Neuronal stem cell (in vitro differentiated cells): Measurements from ENCODE around the gene HSPA1B.
A peak's percentile ranks its signal among the peaks of the same experiment; 100 is the strongest.

Source experiments
- DNase-seq: peaks from one replicate; pipeline ENCODE4 v3.0.0-alpha.2; 2013; ENCODE audit warnings: low spot score
- H2AFZ ChIP-seq: one replicate; pipeline ENCODE4 v1.6.1; 2013; ENCODE audit warnings: mild to moderate bottlenecking, low read length, inconsistent platforms
- H2AK5ac ChIP-seq: 2 replicates; pipeline ENCODE4 v1.6.1; 2013; ENCODE audit warnings: low read depth, mild to moderate bottlenecking, inconsistent platforms, low read length, moderate library complexity, mixed read lengths
- H2BK120ac ChIP-seq: 2 replicates; pipeline ENCODE4 v1.6.1; 2013; ENCODE audit warnings: low read depth, mild to moderate bottlenecking, inconsistent platforms, low read length, moderate library complexity, mixed read lengths
- H2BK12ac ChIP-seq: one replicate; pipeline ENCODE4 v1.6.1; 2013; ENCODE audit warnings: low read length, inconsistent platforms
- H2BK15ac ChIP-seq: 2 replicates; pipeline ENCODE4 v1.6.1; 2013; ENCODE audit warnings: mild to moderate bottlenecking, low read length, inconsistent platforms, mixed read lengths
- H2BK5ac ChIP-seq: one replicate; pipeline ENCODE4 v1.6.1; 2013; ENCODE audit warnings: inconsistent platforms, mild to moderate bottlenecking, low read length, moderate library complexity
- H3K14ac ChIP-seq: one replicate; pipeline ENCODE4 v1.6.1; 2013; ENCODE audit warnings: low read length, inconsistent platforms
- H3K18ac ChIP-seq: 2 replicates; pipeline ENCODE4 v1.6.1; 2013; ENCODE audit warnings: low read length, inconsistent platforms
- H3K23ac ChIP-seq: 2 replicates; pipeline ENCODE4 v1.6.1; 2013; ENCODE audit warnings: low read depth, mild to moderate bottlenecking, mixed read lengths, low read length, inconsistent platforms; ENCODE audit not compliant: poor library complexity
- H3K27ac ChIP-seq: replicated peaks from 3 replicates; pipeline ENCODE4 v1.5.1; 2013; ENCODE audit warnings: low read length, inconsistent platforms
- H3K27me3 ChIP-seq, 3 experiments: 2 replicates each; pipeline ENCODE4 v1.6.1; 2013; ENCODE audit warnings: low read length in 3 of 3, mild to moderate bottlenecking in 2 of 3, inconsistent platforms in 1 of 3, low read depth in 1 of 3, mixed read lengths in 1 of 3, moderate library complexity in 1 of 3; ENCODE audit not compliant: control insufficient read depth in 3 of 3, insufficient read depth in 3 of 3
- H3K36me3 ChIP-seq, 2 donors: replicated peaks in 1 of 2; 2 replicates each; pipeline ENCODE4 v1.6.1; 2013; ENCODE audit warnings: low read length in 2 of 2; ENCODE audit not compliant: control insufficient read depth in 2 of 2, insufficient read depth in 2 of 2
- H3K4ac ChIP-seq: 2 replicates; pipeline ENCODE4 v1.6.1; 2013; ENCODE audit warnings: inconsistent platforms, mild to moderate bottlenecking, low read length, moderate library complexity
- H3K4me1 ChIP-seq, 2 donors: 1 replicate in 1 of 2; 2 replicates in 1 of 2; pipeline ENCODE4 v1.6.1; 2013; ENCODE audit warnings: low read length in 2 of 2, low read depth in 1 of 2; ENCODE audit not compliant: control insufficient read depth in 2 of 2, insufficient read depth in 1 of 2
- H3K4me2 ChIP-seq: one replicate; pipeline ENCODE4 v1.6.1; 2013; ENCODE audit warnings: mild to moderate bottlenecking, low read length, inconsistent platforms; ENCODE audit not compliant: insufficient read depth, poor library complexity, severe bottlenecking
- H3K4me3 ChIP-seq, 2 donors: 2 replicates each; pipeline ENCODE4 v1.5.1; 2013; ENCODE audit warnings: low read length in 2 of 2, mild to moderate bottlenecking in 2 of 2, inconsistent platforms in 1 of 2, moderate library complexity in 1 of 2
- H3K79me1 ChIP-seq: one replicate; pipeline ENCODE4 v1.6.1; 2013; ENCODE audit warnings: low read depth, mild to moderate bottlenecking, inconsistent platforms, low read length, moderate library complexity
- H3K9ac ChIP-seq: one replicate; pipeline ENCODE4 v1.6.1; 2013; ENCODE audit warnings: mild to moderate bottlenecking, low read depth, low read length, inconsistent platforms; ENCODE audit not compliant: poor library complexity
- H3K9me3 ChIP-seq, 2 donors: replicated peaks in 1 of 2; 2 replicates each; pipeline versions ENCODE3 to v1.6.1; 2013; ENCODE audit warnings: low read length in 2 of 2, mild to moderate bottlenecking in 2 of 2, inconsistent platforms in 1 of 2, low read depth in 1 of 2, mixed read lengths in 1 of 2, moderate library complexity in 1 of 2; ENCODE audit not compliant: control insufficient read depth in 2 of 2, insufficient read depth in 1 of 2
- H4K8ac ChIP-seq: one replicate; pipeline ENCODE4 v1.6.1; 2013; ENCODE audit warnings: low read depth, mild to moderate bottlenecking, inconsistent platforms, low read length, moderate library complexity
- H4K91ac ChIP-seq: one replicate; pipeline ENCODE4 v1.6.1; 2013; ENCODE audit warnings: low read length, low read depth, mild to moderate bottlenecking, inconsistent platforms; ENCODE audit not compliant: poor library complexity
- WGBS, 2 donors: extraction: QIAGEN DNeasy Blood & Tissue Kit; methylation state at CpG; one replicate each; pipeline ENCODE4 v1.1.7; 2013; ENCODE audit warnings: missing lambda C conversion rate in 2 of 2, mixed read lengths in 1 of 2; ENCODE audit not compliant: insufficient read length in 2 of 2, insufficient replicate concordance in 1 of 2; ENCODE audit errors: extremely low coverage in 2 of 2; 5-methylcytosine and 5-hydroxymethylcytosine counted together

HSPA1B gene

DNA sequence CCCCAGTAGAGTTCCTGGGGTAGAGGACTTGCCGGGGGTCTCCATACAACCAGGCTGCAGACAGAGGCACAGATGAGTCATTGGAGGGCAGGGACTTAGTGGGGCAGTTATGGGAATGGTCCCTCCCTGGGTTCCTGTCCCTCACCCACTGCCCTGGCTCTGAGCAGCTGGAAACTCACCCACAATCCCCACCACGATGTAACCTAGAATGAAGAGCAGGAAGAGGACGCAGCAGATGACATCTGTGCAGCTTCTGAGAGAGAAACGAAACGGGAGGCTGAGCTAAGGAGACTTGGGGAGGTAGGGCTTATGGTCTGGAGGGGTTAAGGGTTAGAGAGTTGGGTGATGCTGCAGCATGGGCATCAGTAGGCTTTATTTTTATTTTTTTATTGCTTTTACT, 48.3 kb downstream of the HSPA1B start:
- Histone ChIP-seq H2BK15ac (no peak overlapping the region), H2AK5ac (no peak overlapping the region), H3K36me3 (peaks cover 13 to 15% of the 10 kb centered on the region in 2 donors), H3K9me3 (no peaks in the 10 kb centered on the region), H4K91ac (no peak overlapping the region), H3K27me3 (no peaks in the 10 kb centered on the region), H3K14ac (no peak overlapping the region), H3K27ac (no peak overlapping the region), H3K23ac (no peak overlapping the region), H3K79me1 (no peaks in the 10 kb centered on the region), H2AFZ (no peak overlapping the region), H3K4me2 (no peak overlapping the region), H3K4me1 (peaks cover 0 to 8% of the 10 kb centered on the region in 2 donors), H4K8ac (peak overlapping the region; percentile 7), H2BK120ac (no peak overlapping the region), H2BK5ac (no peak overlapping the region), H3K4ac (no peak overlapping the region), H3K9ac (no peak overlapping the region), H3K18ac (no peak overlapping the region), H3K4me3 (no peak overlapping the region), H2BK12ac (no peak overlapping the region)
- WGBS, 2 donors: no CpG with 5 or more reads among the region's 5 CpGs
- DNase-seq: no peak

DNA sequence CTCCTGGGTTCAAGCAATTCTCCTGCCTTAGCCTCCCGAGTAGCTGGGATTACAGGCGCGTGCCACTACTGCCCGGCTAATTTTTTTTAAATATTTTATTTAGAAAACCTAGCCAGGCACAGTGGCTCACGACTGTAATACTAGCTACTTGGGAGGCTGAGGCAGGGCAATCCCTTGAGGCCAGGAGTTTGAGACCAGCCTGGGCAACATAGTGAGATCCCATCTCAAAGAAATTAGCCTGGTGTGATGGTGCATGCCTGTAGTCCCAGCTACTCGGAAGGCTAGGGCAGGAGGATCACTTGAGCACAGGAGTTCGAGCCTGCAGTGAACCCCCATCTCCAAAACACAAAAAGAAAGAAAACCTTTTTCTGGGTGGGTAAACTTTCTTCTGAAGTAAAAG, 48.8 kb downstream of the HSPA1B start:
- Histone ChIP-seq H3K4me1 (peaks cover 0 to 3% of the 10 kb centered on the region in 2 donors), H2AK5ac (no peak overlapping the region), H2BK12ac (no peak overlapping the region), H3K79me1 (no peaks in the 10 kb centered on the region), H2BK5ac (no peak overlapping the region), H3K9me3 (no peaks in the 10 kb centered on the region), H3K4me2 (no peak overlapping the region), H4K8ac (no peak overlapping the region), H3K4me3 (no peak overlapping the region), H4K91ac (no peak overlapping the region), H3K4ac (no peak overlapping the region), H2BK15ac (no peak overlapping the region), H3K9ac (no peak overlapping the region), H2BK120ac (no peak overlapping the region), H3K27me3 (no peaks in the 10 kb centered on the region), H2AFZ (no peak overlapping the region), H3K18ac (no peak overlapping the region), H3K27ac (no peak overlapping the region), H3K23ac (no peak overlapping the region), H3K36me3 (peaks cover 18 to 20% of the 10 kb centered on the region in 2 donors), H3K14ac (no peak overlapping the region)
- no peak for DNase-seq
- WGBS, 2 donors: no CpG with 5 or more reads among the region's 7 CpGs

DNA sequence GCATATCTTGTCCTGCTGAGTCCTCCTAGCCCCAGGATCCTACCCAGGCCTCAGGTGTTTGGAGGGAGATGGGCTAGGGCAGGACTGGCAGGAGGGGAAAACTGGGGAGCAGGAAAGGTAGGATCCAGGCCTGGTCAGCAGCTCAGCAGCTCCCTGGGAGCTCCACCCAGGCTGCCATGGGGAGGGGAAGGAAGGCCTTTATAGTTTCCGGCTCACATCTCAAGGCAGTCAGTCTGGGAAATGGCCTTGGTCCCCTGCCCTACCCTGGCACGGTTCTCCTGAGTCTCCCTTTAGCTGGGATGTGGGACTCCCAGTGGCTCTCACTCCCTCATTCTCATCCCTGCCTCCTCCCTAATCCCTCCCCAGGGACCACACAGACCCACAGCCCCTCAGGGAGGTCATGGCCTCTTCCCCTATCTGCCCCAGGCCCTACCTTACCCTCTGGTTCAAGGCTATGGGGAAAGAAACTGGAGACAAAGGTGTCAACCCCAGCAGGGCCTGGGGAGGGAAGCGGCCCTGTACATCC, 49.6 kb downstream of the HSPA1B start:
- no peak overlapping the region for H3K4me2 ChIP-seq
- no peak for DNase-seq
- H3K4me1 ChIP-seq: no peaks in the 10 kb centered on the region
- no peak overlapping the region for H2BK12ac ChIP-seq
- no peak overlapping the region for H4K8ac ChIP-seq
- H3K18ac ChIP-seq: no peak overlapping the region
- no peak overlapping the region for H2AFZ ChIP-seq
- H3K27me3 ChIP-seq: no peaks in the 10 kb centered on the region
- no peak overlapping the region for H2BK120ac ChIP-seq
- H3K23ac ChIP-seq: peak overlapping the region; percentile 51
- no CpG with 5 or more reads among the region's 3 CpGs for WGBS, 2 donors
- H3K27ac ChIP-seq: no peak overlapping the region
- no peak overlapping the region for H3K9ac ChIP-seq
- no peak overlapping the region for H3K4me3 ChIP-seq
- H2BK15ac ChIP-seq: no peak overlapping the region
- H3K36me3 ChIP-seq: peaks cover 23 to 26% of the 10 kb centered on the region in 2 donors
- H4K91ac ChIP-seq: no peak overlapping the region
- H3K14ac ChIP-seq: no peak overlapping the region
- H3K79me1 ChIP-seq: no peaks in the 10 kb centered on the region
- H3K9me3 ChIP-seq: no peaks in the 10 kb centered on the region
- no peak overlapping the region for H2AK5ac ChIP-seq
- H3K4ac ChIP-seq: no peak overlapping the region
- H2BK5ac ChIP-seq: peak overlapping the region; percentile 42

DNA sequence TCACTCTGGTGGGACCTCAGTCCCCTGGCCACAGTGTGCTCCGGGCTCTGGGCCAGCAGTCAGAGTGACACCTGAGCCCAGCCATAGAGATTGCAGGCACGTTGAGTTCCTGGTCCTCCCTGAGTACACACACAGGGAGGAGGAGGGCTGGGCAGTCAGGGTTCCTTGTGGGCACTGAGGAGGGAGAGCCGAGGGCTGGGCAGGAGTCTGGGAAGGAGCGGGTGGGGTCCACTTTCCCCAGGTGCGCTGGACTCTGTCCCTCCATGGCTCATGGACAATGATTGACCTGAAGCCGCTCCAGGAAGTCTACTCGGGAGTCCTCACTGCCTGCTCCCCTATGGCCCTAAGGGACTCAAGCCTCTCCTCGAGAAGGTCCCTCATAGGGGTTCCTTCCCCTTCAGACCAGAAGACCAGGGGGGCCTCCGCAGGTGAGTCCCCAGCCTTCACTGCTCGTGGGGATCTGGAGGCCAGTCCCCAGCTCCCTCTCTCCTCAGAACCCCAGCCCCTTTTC, 50.2 kb downstream of the HSPA1B start:
- Histone ChIP-seq H3K4ac (no peak overlapping the region), H2BK5ac (peak overlapping the region; percentile 42), H4K8ac (no peak overlapping the region), H2BK12ac (no peak overlapping the region), H3K27ac (no peak overlapping the region), H3K23ac (peak overlapping the region; percentile 27), H2BK120ac (no peak overlapping the region), H3K9ac (no peak overlapping the region), H3K4me2 (no peak overlapping the region), H2BK15ac (no peak overlapping the region), H3K36me3 (peaks cover 28 to 31% of the 10 kb centered on the region in 2 donors), H3K4me3 (no peak overlapping the region), H3K18ac (no peak overlapping the region), H3K4me1 (no peaks in the 10 kb centered on the region), H2AFZ (no peak overlapping the region), H3K79me1 (no peaks in the 10 kb centered on the region), H3K9me3 (no peaks in the 10 kb centered on the region), H4K91ac (no peak overlapping the region), H3K14ac (no peak overlapping the region), H3K27me3 (no peaks in the 10 kb centered on the region), H2AK5ac (no peak overlapping the region)
- no peak for DNase-seq
- WGBS, 2 donors: no CpG with 5 or more reads among the region's 10 CpGs
